ENCODE results near the gene TYMP.

Gene TYMP

GRCh38 chr22:50529897-50530579 is at the start of gene TYMP:
TYMP (minus strand) TSS chr22:50530012; CDS start chr22:50529709, 303 bp downstream.
- peak; percentile 78 for DNase-seq

- no peak for DNase-seq
These were observed 49.0 kb upstream of the TYMP start for GRCh38 chr22:50578776-50579310.

- DNase-seq, result no peak
These were observed 48.4 kb upstream of the TYMP start, which contains the start of gene CPT1B for GRCh38 chr22:50577987-50578775. CPT1B (minus strand) TSS chr22:50578427; CDS start chr22:50577915, 512 bp downstream.

- no peak for DNase-seq
These were observed 47.8 kb upstream of the TYMP start for GRCh38 chr22:50577697-50577986.

DNA sequence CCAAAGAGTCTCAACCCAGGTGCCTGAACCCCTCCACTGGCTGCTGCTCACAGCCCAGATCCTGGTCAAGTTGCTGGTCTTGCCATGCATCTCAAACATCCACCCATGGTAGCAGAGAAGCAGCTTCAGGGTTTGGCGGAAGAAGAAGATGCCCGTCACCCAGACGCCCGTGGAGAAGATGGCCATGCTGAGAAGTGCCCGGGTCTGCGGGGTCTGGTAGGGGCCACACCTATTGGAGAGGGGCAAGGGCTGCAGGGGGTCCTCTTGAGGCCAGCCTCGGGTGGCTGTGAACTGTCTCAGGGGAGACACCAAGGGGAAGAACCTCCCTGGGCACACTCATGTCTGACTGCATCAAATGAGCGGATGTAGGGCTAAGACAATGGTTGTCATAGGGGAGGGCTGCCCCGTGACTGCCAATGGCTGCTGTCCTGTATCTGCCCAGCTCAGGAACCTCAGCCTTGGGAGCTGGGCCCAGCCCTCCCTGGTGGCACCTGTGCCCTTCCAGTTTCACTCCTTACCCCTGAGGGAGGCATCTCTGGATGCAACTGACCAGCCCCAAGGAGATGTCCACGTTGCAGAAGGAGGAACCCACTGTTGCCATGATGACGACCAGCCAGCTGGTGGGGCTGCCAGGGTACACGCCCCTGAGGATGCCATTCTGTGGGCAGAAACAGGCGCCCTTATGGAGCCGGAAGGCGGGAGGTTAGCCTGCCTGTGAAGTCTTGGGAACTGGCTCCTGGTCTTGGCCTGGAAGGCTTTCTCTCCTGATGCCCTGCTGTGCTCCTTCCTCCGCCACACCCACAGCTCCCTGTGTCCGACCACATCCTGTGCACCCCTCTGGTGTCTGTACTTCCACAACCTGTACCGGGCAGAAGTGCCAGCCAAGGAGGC is 47.2 kb upstream of the TYMP start:
- DNase-seq, result no peak

DNA sequence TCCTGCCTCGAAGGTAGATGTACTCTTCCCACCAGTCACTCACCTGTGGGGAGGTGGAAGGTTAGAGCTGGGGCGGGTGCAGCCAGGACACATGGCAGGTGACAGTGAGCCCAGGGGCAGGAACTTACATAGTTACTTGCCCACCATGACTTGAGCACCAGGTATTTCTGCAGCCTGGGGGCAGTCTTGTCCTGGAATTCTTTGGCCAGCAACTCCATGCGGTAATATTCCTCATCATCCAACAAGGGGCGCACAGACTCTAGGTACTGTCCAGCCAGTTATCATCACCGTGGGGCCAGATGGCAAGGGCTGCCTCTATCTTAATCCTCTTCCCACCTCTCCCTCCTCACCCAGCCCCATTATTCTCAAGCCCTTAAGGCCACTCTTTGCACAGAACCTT is 46.3 kb upstream of the TYMP start:
- DNase-seq, result no peak

GRCh38 chr22:50575426-50575941 is 45.7 kb upstream of the TYMP start:
- DNase-seq, result no peak

DNA sequence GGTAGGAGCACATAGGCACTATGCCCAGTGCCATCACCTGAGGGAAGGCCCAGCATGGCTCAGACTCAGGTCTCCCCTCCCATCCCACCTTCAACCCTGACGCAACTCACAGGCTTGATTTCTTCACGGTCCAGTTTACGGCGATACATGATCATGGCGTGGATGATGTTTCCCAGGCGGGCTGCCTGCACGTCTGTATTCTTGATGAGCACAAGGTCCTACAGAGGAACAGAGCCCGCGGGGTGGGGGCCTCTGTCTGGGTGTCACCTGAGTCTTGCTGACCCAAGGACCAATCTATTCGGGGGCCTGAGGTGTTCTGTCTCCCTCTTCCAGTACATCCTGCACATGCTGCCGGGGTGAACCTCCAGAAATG is 44.6 kb upstream of the TYMP start:
- no peak for DNase-seq

DNA sequence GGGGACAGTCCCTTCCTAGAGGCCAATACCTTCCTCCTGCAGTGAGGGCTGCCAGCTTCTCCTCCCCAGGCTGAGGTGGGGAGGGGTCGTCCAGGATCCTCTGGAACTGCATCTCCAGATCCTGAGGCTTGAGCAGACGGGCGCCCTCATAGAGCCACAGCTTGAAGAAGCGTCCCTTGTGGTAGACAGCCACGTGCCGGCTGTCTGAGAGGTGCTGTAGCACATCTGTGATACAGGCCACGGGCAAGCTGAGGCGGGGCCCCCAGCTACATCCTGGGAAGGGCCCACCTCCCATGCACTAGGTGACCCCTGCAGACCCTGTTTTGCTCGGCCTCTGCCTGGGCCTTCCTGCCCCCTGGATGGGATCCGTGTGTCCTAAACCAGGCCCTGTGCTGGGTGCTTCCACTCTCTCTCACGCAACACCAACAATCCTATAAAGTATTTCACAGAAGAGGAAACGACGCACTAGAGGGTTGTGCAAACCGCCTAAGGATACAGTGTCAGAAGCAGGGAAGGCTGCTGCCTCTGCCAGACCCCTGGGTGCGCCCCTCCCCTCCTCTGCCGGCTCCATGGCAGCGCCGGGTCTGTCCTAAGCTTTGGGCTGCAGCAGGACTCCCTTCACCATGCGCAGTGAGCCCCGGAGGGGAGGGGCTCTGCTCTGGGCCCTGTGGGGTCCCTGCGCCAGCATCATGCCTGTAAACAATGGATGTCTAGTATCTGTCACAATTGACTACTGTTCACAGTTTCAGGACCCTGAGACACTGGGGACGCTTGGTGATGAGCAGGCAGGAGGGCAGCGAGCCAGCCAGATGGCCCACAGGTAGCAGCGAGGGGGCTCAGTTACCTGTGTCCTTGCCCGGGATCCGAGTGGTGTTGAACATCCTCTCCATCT is 43.9 kb upstream of the TYMP start:
- DNase-seq, result no peak

GRCh38 chr22:50572965-50573364 is 43.2 kb upstream of the TYMP start:
- DNase-seq, result no peak

DNA sequence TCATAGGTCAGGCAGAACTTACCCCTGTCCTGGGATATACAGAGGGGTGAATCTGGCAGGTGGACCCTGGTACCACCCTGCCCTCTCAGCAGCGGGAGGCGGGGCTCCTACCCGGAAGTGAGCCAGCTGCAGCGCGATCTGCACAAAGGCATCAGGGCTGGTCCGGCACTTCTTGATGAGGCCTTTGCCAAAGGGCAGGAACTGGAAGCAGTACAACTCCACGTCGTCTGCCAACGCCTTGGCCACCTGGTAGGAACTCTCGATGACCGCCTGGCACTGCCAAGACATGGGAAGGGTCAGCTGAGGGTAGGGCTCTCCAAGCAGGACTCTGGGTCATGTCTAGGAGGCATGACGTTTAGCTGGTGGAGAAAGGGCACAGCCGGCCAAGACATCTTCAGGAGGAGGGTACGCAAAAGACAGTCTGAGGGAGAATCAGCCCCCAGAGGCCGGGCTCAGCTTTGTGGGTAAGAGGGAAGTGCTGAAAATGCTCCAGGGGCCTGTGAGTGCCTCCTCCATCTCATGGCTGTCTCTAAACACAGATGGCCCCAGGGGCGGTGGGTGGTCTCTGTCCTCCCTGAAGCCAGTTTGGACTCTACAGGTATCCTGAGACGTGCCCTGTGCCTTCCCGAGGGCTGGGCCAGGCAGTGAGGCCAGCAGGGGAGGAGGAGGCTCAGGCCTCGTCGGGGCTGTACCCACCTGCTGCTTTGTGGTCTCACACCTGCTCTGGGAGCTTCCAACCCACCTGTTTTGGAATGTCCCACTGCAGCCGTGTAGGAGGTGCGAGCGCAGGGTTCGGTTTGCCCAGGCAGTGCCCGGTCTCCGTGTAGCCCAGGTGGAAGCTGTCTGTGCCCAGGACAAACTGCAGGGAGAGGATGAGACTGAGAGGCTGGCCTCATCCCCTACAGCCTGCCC is 41.7 kb upstream of the TYMP start:
- no peak for DNase-seq

- DNase-seq, result no peak
These were observed 41.0 kb upstream of the TYMP start for GRCh38 chr22:50570861-50571260.

DNA sequence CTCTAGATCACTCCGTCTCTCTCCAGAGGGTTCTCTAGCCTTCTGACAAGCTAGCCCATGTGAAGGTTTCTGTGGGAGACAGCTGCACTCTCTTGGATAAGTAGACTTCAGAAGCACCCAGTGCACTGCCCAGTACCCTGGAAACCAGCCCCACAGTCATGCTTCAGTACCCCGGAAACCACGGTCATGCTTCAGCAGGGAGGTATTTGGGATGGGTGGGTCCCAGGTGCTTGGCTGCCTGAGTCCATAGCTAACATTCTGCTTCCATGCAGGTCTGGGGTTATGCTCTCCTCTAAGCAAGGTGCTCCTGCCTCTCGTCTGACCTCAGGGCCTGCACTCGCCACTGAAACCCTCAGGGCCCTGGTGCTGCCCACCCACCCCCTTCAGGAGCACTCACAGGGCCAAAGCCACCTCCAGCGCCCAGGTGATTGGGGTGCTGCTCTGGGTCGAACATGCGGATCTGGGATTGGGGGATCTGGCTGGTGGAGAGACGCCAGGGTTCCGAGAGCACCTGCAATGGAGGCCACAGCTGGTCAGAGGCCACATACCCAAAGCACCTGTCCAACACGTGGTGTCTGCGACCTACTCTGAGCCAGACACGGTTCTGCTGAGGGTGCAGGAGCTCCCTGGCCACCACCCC is 40.2 kb upstream of the TYMP start:
- DNase-seq, result no peak

- DNase-seq, result no peak
These were observed 39.2 kb upstream of the TYMP start for GRCh38 chr22:50569041-50569459.

DNA sequence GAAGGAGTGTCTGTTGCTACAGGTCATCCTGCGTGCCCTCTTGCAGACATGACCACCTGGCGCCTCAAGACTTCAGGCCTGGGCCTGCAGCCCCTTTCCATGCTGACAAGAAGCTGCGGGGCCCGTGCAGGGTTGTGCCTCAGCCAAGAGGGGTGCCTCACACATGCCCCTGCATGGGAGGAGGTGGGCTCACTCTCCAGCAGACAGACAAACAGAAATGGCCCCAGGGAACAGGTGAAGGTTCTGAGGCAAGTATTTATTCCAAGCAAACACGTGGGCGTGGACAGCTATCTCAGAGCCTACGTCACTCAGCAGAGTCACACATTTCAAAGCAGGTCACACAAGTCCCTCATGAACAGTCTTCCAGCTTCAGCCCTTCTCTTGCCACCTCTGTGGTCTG is 38.8 kb upstream of the TYMP start:
- DNase-seq, result no peak

- DNase-seq, result no peak
These were observed 38.0 kb upstream of the TYMP start for GRCh38 chr22:50567721-50568252.

DNA sequence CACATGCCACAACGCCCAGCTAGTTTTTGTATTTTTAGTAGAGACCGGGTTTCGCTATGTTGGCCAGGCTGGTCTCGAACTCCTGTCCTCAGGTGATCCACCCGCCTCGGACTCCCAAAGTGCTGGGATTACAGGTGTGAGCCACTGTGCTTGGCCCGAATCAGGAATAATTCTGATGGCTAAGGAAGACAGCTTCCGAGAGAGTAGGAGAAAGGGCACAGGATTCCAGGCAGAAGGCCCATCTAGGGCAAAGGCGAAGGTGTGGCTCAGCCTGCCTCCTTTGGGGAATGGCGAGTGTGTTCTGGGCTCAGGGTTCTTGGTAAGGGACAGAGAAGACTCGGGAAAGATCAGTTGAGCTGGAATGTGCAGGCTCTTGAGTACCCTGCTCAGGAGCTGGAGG is 34.5 kb upstream of the TYMP start:
- DNase-seq, result no peak

DNA sequence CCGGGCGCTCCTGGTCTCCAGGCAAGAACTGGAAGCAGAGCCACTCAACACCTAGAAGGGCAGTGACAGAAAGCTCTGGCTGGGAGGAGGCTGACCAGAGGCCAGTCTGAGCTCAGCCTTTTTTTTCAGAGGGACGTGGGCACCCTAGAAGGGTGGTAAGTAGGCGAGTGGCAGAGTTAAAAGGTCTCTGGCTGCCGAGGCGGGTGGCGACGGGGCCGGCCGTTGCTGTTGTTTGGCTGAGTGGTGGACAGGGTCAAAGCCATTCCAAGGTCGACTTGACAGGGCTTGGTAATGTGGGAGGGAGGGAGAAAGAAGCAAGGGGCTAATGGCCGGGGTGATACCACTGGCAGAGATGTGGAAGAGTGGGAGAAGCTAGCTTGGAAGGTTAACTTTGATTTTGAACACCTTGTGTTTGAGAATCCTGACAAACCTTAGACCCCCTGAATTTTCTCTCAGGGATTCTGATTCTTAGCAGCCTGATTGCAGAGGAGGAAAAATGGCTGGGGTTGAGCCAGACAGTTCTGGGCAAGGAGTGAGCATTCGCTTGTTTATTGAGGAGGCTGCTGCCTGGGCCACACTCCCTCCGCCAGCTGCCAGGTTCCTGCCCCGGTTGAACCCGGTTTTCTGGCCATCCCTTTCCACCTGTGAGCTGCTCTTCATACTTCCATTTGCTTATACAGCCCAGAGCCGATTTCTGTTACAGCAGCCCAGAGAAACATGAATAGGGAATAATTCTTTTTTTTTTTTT is 33.8 kb upstream of the TYMP start:
- DNase-seq, result no peak
